Loucy (cell line): Measurements from ENCODE around the gene WDHD1.

Experiments used
- EZH2phosphoT487 ChIP-seq: fragments of 200-600 bp; IDR thresholded peaks from 2 replicates; pipeline ENCODE4 v1.6.1; 2018; ENCODE audit warnings: antibody characterized with exemption, mild to moderate bottlenecking, moderate library complexity, borderline replicate concordance
- TF ChIP-seq, protein P1 (sequence below): fragments of 200-600 bp; sonication (generic); conservative IDR thresholded peaks from 2 replicates; pipeline ENCODE4 v1.5.1; 2014; ENCODE audit warnings: mild to moderate bottlenecking, antibody characterized with exemption, low read length

DNA sequence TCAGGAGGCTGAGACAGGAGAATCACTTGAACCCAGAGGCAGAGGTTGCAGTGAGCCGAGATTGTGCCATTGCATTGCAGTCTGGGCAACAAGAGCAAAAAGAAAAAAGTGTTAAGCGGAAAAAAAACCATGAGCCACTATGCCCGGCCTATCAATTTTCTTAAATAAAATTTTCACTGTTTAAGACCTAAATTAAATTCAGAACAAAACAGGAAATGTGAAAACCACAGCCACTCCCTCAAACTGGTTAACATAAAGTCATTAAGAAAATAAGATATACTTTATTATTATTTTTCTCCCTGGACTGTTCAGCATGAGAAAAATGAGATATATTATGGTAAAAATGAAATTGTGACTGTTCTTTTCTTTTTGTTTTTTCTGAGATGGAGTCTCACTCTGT lies 79.7 kb downstream of the WDHD1 start:
- TF ChIP-seq, protein P1, sequence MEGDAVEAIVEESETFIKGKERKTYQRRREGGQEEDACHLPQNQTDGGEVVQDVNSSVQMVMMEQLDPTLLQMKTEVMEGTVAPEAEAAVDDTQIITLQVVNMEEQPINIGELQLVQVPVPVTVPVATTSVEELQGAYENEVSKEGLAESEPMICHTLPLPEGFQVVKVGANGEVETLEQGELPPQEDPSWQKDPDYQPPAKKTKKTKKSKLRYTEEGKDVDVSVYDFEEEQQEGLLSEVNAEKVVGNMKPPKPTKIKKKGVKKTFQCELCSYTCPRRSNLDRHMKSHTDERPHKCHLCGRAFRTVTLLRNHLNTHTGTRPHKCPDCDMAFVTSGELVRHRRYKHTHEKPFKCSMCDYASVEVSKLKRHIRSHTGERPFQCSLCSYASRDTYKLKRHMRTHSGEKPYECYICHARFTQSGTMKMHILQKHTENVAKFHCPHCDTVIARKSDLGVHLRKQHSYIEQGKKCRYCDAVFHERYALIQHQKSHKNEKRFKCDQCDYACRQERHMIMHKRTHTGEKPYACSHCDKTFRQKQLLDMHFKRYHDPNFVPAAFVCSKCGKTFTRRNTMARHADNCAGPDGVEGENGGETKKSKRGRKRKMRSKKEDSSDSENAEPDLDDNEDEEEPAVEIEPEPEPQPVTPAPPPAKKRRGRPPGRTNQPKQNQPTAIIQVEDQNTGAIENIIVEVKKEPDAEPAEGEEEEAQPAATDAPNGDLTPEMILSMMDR: no peak
- TF ChIP-seq EZH2phosphoT487: no peak
